HG02678 (cell line): ENCODE results near the gene SYPL1.
A peak's percentile ranks its signal among the peaks of the same experiment; 100 is the strongest.

Source experiments
- ATAC-seq: cut with Tn5 transposase; IDR thresholded peaks from one replicate; pipeline ENCODE4 v1.9.1; 2021; ENCODE audit warnings: mild to moderate bottlenecking, moderate library complexity; ENCODE audit not compliant: unreplicated experiment

SYPL1 gene

GRCh38 chr7:106068986-106069385, 43.1 kb downstream of the SYPL1 start:
- no peak for ATAC-seq

GRCh38 chr7:106068538-106068961, 43.6 kb downstream of the SYPL1 start:
- ATAC-seq: no peak

GRCh38 chr7:106067678-106068077, 44.4 kb downstream of the SYPL1 start:
- ATAC-seq: no peak

- ATAC-seq: no peak
Measured at GRCh38 chr7:106065575-106066500, 46.3 kb downstream of the SYPL1 start.

- no peak for ATAC-seq
Measured at GRCh38 chr7:106064771-106065574, 47.1 kb downstream of the SYPL1 start.

- ATAC-seq: no peak
Measured at GRCh38 chr7:106064316-106064715, 47.8 kb downstream of the SYPL1 start.

- no peak for ATAC-seq
Measured at GRCh38 chr7:106063692-106064091, 48.4 kb downstream of the SYPL1 start.

- ATAC-seq: no peak
Measured at GRCh38 chr7:106063024-106063423, 49.1 kb downstream of the SYPL1 start.

GRCh38 chr7:106062521-106062931, 49.6 kb downstream of the SYPL1 start:
- no peak for ATAC-seq

- ATAC-seq: no peak
Measured at GRCh38 chr7:106062006-106062405, 50.1 kb downstream of the SYPL1 start.

GRCh38 chr7:106061301-106061979, 50.7 kb downstream of the SYPL1 start:
- peak; percentile 25 for ATAC-seq

- ATAC-seq: no peak
Measured at GRCh38 chr7:106060394-106060920, 51.7 kb downstream of the SYPL1 start.

- no peak for ATAC-seq
Measured at GRCh38 chr7:106059556-106059955, 52.6 kb downstream of the SYPL1 start.

- ATAC-seq: no peak
Measured at GRCh38 chr7:106058928-106059324, 53.2 kb downstream of the SYPL1 start.

- peak; percentile 62 for ATAC-seq
Measured at GRCh38 chr7:106057962-106058927, 53.9 kb downstream of the SYPL1 start.

GRCh38 chr7:106057204-106057961, 54.7 kb downstream of the SYPL1 start:
- ATAC-seq: no peak

- ATAC-seq: peak; percentile 50
Measured at GRCh38 chr7:106056513-106057203, 55.5 kb downstream of the SYPL1 start.

GRCh38 chr7:106054971-106055532, 57.1 kb downstream of the SYPL1 start:
- no peak for ATAC-seq
